Measurements from ENCODE around the gene MUC12. TPM values are rescaled to one million over a fixed set of nuclear protein-coding genes. Genes with fewer than 3 reads are reported as not detected.
A peak's percentile ranks its signal among the peaks of the same experiment; 100 is the strongest.

MUC12 gene
- total and polyA plus RNA-seq, 2 of the 13 experiments (the other 11 are each of a cell fraction or from before 2014, with no cell fraction given): not detected

- TF ChIP-seq ARID5B (CRISPR knock-in tag; IDR thresholded peaks at IDR 0.05): peak; percentile 69
- TF ChIP-seq ZNF660 (CRISPR knock-in tag; IDR thresholded peaks at IDR 0.05; ENCODE audit: borderline replicate concordance, low read depth): no peak
- TF ChIP-seq STAT5B (CRISPR knock-in tag; IDR thresholded peaks at IDR 0.05): 0 out of 2 replicates have a peak, but pooled peaks have one; percentile 82
- TF ChIP-seq SMARCC2 (IDR thresholded peaks at IDR 0.05): no peak
- no peak for TF ChIP-seq ZNF292 (CRISPR knock-in tag; IDR thresholded peaks at IDR 0.05; ENCODE audit: borderline replicate concordance, low read depth)
- no peak for TF ChIP-seq PHF5A (CRISPR knock-in tag; IDR thresholded peaks at IDR 0.05; ENCODE audit: low read depth, unreplicated experiment)
- TF ChIP-seq ZNF20 (CRISPR knock-in tag; IDR thresholded peaks at IDR 0.05): no peak
- TF ChIP-seq ZBTB25 (CRISPR knock-in tag; IDR thresholded peaks at IDR 0.05): peak; percentile 92
- no peak for TF ChIP-seq ZNF17 (CRISPR knock-in tag; IDR thresholded peaks at IDR 0.05)
- peak; percentile 96 for TF ChIP-seq KLF6 (CRISPR knock-in tag; IDR thresholded peaks at IDR 0.05)
- no peak for TF ChIP-seq GZF1 (CRISPR knock-in tag; IDR thresholded peaks at IDR 0.05)
- no peak for TF ChIP-seq ZNF230 (CRISPR knock-in tag; IDR thresholded peaks at IDR 0.05)
- TF ChIP-seq IRF9 (CRISPR knock-in tag; IDR thresholded peaks at IDR 0.05; ENCODE audit: borderline replicate concordance): no peak
- TF ChIP-seq MAF1 (CRISPR knock-in tag; IDR thresholded peaks at IDR 0.05; ENCODE audit: borderline replicate concordance): no peak
- TF ChIP-seq TIGD3 (CRISPR knock-in tag; IDR thresholded peaks at IDR 0.05; ENCODE audit: borderline replicate concordance): no peak
- TF ChIP-seq ZNF431 (CRISPR knock-in tag; IDR thresholded peaks at IDR 0.05; ENCODE audit: borderline replicate concordance, low read depth): peak; percentile 85; the same call in 1 of the 2 replicates
- no peak for TF ChIP-seq EEA1 (CRISPR knock-in tag; IDR thresholded peaks at IDR 0.05; ENCODE audit: borderline replicate concordance)
- no peak for TF ChIP-seq SNAI1 (CRISPR knock-in tag; IDR thresholded peaks at IDR 0.05; ENCODE audit: borderline replicate concordance)
- TF ChIP-seq ZNF280D (CRISPR knock-in tag; IDR thresholded peaks at IDR 0.05): peak; percentile 66; the same call in 1 of the 2 replicates
- TF ChIP-seq SMYD3 (CRISPR knock-in tag; IDR thresholded peaks at IDR 0.05): no peak; the same call in 1 of the 2 replicates
Observed at GRCh38 chr7:101058355-101058754, 89.0 kb downstream of the MUC12 start (continued).

All from HepG2 (cell line).